ENCODE results near the gene WWOX.
"Not testable (repeated sequence)": the region's sequence is repeated elsewhere in the genome, so short reads cannot be mapped to it uniquely, and the experiment has no call there.

The WWOX gene

DNA sequence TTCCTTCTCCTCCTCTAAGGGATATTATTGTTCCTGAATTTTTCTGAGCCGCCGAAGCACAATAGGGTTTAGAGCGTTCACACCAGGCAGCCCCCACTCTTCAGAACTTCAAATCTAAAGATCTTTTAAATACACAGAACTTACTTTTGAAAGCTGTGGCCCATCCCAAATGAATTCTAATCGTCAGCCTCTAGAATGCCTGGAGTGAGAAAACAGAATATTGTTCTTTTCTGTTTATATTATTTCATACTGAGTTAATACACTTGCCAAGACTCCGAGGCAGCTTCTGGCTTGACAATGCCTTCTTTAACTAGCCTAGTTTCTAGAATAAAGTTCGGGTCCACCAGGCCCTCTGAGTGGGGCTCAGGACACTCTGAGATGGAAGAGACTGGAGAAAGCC lies 405.6 kb downstream of the WWOX start:
- no peak overlapping the region for H3K9ac ChIP-seq (ENCODE audit: insufficient read length, low read depth)
- H3K4me1 ChIP-seq (ENCODE audit: insufficient read depth, insufficient read length) = no peaks in the 10 kb centered on the region
- no peaks in the 10 kb centered on the region for H3K27me3 ChIP-seq (ENCODE audit: insufficient read depth, insufficient read length)
- H3K4me3 ChIP-seq (ENCODE audit: insufficient read length, low read depth) = no peak overlapping the region
- TF ChIP-seq ZNF274 (IDR thresholded peaks at IDR 0.05; ENCODE audit: low read depth, low read length) = no peak
- TF ChIP-seq SUZ12 (IDR thresholded peaks at IDR 0.05; ENCODE audit: extremely low read depth, insufficient read depth, insufficient read length) = no peak
- no peak for TF ChIP-seq YY1 (IDR thresholded peaks at IDR 0.05; ENCODE audit: insufficient read depth, insufficient read length)
- no peaks in the 10 kb centered on the region for H3K9me3 ChIP-seq (ENCODE audit: insufficient read depth, low read length)
- H3K36me3 ChIP-seq (ENCODE audit: insufficient read depth, insufficient read length, low read length) = no peaks in the 10 kb centered on the region
- no peak for DNase-seq (ENCODE audit: low read depth, low spot score)

GRCh38 chr16:78505544-78506366 lies 406.3 kb downstream of the WWOX start:
- no peak for DNase-seq (ENCODE audit: low read depth, low spot score)
- Histone ChIP-seq H3K27me3 (ENCODE audit: insufficient read depth, insufficient read length) (no peaks in the 10 kb centered on the region), H3K9ac (ENCODE audit: insufficient read length, low read depth) (no peak overlapping the region), H3K4me1 (ENCODE audit: insufficient read depth, insufficient read length) (no peaks in the 10 kb centered on the region), H3K9me3 (ENCODE audit: insufficient read depth, low read length) (no peaks in the 10 kb centered on the region), H3K36me3 (ENCODE audit: insufficient read depth, insufficient read length, low read length) (no peaks in the 10 kb centered on the region), H3K4me3 (ENCODE audit: insufficient read length, low read depth) (no peak overlapping the region)
- TF ChIP-seq YY1 (IDR thresholded peaks at IDR 0.05; ENCODE audit: insufficient read depth, insufficient read length) (no peak), SUZ12 (IDR thresholded peaks at IDR 0.05; ENCODE audit: extremely low read depth, insufficient read depth, insufficient read length) (no peak), ZNF274 (IDR thresholded peaks at IDR 0.05; ENCODE audit: low read depth, low read length) (no peak)

DNA sequence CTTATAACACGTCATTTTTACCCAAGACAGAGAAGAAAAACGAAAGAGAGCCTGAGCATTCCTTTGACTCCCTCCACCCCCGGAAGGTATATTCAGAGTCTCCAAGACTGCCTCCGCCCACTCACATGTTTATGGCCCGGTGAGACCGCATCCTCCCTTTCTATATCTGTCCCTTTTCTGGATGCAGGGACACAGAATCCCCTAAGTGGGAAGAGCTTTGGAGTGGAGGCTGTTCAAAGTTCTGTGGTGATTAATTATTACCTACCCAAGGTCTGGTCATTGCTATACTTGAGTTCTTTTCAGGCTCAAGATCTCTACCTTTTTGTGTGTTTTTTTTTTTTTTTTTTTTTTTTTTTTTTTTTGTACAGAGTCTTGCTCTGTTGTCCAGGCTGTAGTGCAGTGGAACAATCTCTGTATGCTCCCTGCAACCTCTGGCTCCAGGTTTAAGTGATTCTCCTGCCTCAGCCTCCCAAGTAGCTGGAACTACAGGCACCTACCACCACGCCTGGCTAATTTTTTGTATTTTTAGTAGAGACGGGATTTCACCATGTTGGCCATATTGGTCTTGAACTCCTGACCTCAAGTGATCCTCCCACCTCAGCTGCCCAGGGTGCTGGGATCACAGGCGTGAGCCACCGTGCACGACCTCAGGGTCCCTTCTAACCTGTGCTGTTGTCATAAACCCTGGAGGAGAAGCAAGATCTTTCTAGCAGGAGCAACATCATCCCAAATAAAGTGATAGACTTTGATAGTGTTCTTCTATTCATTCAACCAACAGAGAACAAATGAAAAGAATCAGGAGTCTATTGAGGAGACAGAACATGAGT lies 407.1 kb downstream of the WWOX start:
- no peak for DNase-seq (ENCODE audit: low read depth, low spot score)
- Histone ChIP-seq H3K9me3 (ENCODE audit: insufficient read depth, low read length) (no peaks in the 10 kb centered on the region), H3K4me1 (ENCODE audit: insufficient read depth, insufficient read length) (no peaks in the 10 kb centered on the region), H3K4me3 (ENCODE audit: insufficient read length, low read depth) (no peak overlapping the region), H3K27me3 (ENCODE audit: insufficient read depth, insufficient read length) (no peaks in the 10 kb centered on the region), H3K36me3 (ENCODE audit: insufficient read depth, insufficient read length, low read length) (no peaks in the 10 kb centered on the region), H3K9ac (ENCODE audit: insufficient read length, low read depth) (no peak overlapping the region)
- TF ChIP-seq ZNF274 (IDR thresholded peaks at IDR 0.05; ENCODE audit: low read depth, low read length) = no peak
- TF ChIP-seq SUZ12 (IDR thresholded peaks at IDR 0.05; ENCODE audit: extremely low read depth, insufficient read depth, insufficient read length) = no peak
- no peak for TF ChIP-seq YY1 (IDR thresholded peaks at IDR 0.05; ENCODE audit: insufficient read depth, insufficient read length)

- no peaks in the 10 kb centered on the region for H3K36me3 ChIP-seq (ENCODE audit: insufficient read depth, insufficient read length, low read length)
- no peak overlapping the region for H3K9ac ChIP-seq (ENCODE audit: insufficient read length, low read depth)
- no peak overlapping the region for H3K4me3 ChIP-seq (ENCODE audit: insufficient read length, low read depth)
- H3K4me1 ChIP-seq (ENCODE audit: insufficient read depth, insufficient read length) = no peaks in the 10 kb centered on the region
- no peak for TF ChIP-seq ZNF274 (IDR thresholded peaks at IDR 0.05; ENCODE audit: low read depth, low read length)
- no peak for TF ChIP-seq YY1 (IDR thresholded peaks at IDR 0.05; ENCODE audit: insufficient read depth, insufficient read length)
- TF ChIP-seq SUZ12 (IDR thresholded peaks at IDR 0.05; ENCODE audit: extremely low read depth, insufficient read depth, insufficient read length) = no peak
- H3K9me3 ChIP-seq (ENCODE audit: insufficient read depth, low read length) = no peaks in the 10 kb centered on the region
- DNase-seq (ENCODE audit: low read depth, low spot score) = no peak
- no peaks in the 10 kb centered on the region for H3K27me3 ChIP-seq (ENCODE audit: insufficient read depth, insufficient read length)
These were observed 408.1 kb downstream of the WWOX start for GRCh38 chr16:78507576-78507975.

- H3K4me3 ChIP-seq (ENCODE audit: insufficient read length, low read depth) = no peak overlapping the region
- H3K36me3 ChIP-seq (ENCODE audit: insufficient read depth, insufficient read length, low read length) = no peaks in the 10 kb centered on the region
- TF ChIP-seq SUZ12 (IDR thresholded peaks at IDR 0.05; ENCODE audit: extremely low read depth, insufficient read depth, insufficient read length) = no peak
- no peak for TF ChIP-seq ZNF274 (IDR thresholded peaks at IDR 0.05; ENCODE audit: low read depth, low read length)
- TF ChIP-seq YY1 (IDR thresholded peaks at IDR 0.05; ENCODE audit: insufficient read depth, insufficient read length) = no peak
- no peaks in the 10 kb centered on the region for H3K9me3 ChIP-seq (ENCODE audit: insufficient read depth, low read length)
- no peak for DNase-seq (ENCODE audit: low read depth, low spot score)
- no peaks in the 10 kb centered on the region for H3K27me3 ChIP-seq (ENCODE audit: insufficient read depth, insufficient read length)
- H3K4me1 ChIP-seq (ENCODE audit: insufficient read depth, insufficient read length) = no peaks in the 10 kb centered on the region
- no peak overlapping the region for H3K9ac ChIP-seq (ENCODE audit: insufficient read length, low read depth)
These were observed 410.5 kb downstream of the WWOX start for GRCh38 chr16:78509965-78510364.

DNA sequence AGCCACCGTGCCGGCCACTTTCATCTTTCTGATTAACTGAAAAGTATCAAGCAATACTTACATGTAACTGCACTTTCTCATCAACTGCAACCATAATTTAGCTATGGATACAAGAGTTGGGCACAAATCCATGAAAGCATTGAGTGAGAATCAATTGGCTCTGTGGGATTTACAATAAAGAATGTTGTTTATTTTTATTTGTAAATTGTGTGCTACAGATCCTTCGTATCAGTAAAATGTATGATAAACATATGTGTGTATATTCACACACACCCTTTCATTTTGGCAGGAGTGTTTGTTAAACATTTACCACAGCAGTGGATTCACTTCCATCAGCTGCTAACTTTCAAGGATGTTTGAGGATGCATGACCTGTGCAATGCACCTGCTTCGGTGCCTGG lies 411.0 kb downstream of the WWOX start:
- no peaks in the 10 kb centered on the region for H3K4me1 ChIP-seq (ENCODE audit: insufficient read depth, insufficient read length)
- TF ChIP-seq SUZ12 (IDR thresholded peaks at IDR 0.05; ENCODE audit: extremely low read depth, insufficient read depth, insufficient read length) = no peak
- TF ChIP-seq ZNF274 (IDR thresholded peaks at IDR 0.05; ENCODE audit: low read depth, low read length) = no peak
- TF ChIP-seq YY1 (IDR thresholded peaks at IDR 0.05; ENCODE audit: insufficient read depth, insufficient read length) = no peak
- no peaks in the 10 kb centered on the region for H3K9me3 ChIP-seq (ENCODE audit: insufficient read depth, low read length)
- H3K4me3 ChIP-seq (ENCODE audit: insufficient read length, low read depth) = no peak overlapping the region
- H3K27me3 ChIP-seq (ENCODE audit: insufficient read depth, insufficient read length) = no peaks in the 10 kb centered on the region
- H3K9ac ChIP-seq (ENCODE audit: insufficient read length, low read depth) = no peak overlapping the region
- no peaks in the 10 kb centered on the region for H3K36me3 ChIP-seq (ENCODE audit: insufficient read depth, insufficient read length, low read length)
- DNase-seq (ENCODE audit: low read depth, low spot score) = no peak

DNA sequence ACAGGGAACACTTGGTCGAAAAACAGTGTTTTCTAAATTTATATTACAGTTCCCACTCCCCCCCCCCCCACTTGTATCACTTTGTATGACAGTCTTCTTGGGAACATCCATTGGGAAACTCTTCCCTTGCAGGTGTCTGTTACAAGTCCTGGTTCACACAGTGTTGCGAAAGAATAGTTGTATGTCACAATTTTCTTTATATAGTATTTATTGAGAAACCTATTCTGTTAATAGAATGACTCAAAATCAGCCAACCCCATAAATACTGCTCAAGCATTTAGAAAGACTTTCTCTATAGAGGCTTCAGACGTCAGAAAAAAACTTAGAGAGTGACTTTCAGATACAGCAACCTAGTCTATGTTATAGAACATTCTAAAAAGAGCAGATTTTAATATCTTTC lies 414.4 kb downstream of the WWOX start:
- Histone ChIP-seq H3K27me3 (ENCODE audit: insufficient read depth, insufficient read length) (no peaks in the 10 kb centered on the region), H3K9me3 (ENCODE audit: insufficient read depth, low read length) (no peaks in the 10 kb centered on the region), H3K36me3 (ENCODE audit: insufficient read depth, insufficient read length, low read length) (no peaks in the 10 kb centered on the region), H3K4me3 (ENCODE audit: insufficient read length, low read depth) (no peak overlapping the region), H3K4me1 (ENCODE audit: insufficient read depth, insufficient read length) (no peaks in the 10 kb centered on the region), H3K9ac (ENCODE audit: insufficient read length, low read depth) (no peak overlapping the region)
- TF ChIP-seq YY1 (IDR thresholded peaks at IDR 0.05; ENCODE audit: insufficient read depth, insufficient read length) = no peak
- no peak for TF ChIP-seq ZNF274 (IDR thresholded peaks at IDR 0.05; ENCODE audit: low read depth, low read length)
- TF ChIP-seq SUZ12 (IDR thresholded peaks at IDR 0.05; ENCODE audit: extremely low read depth, insufficient read depth, insufficient read length) = no peak
- DNase-seq (ENCODE audit: low read depth, low spot score) = no peak

DNA sequence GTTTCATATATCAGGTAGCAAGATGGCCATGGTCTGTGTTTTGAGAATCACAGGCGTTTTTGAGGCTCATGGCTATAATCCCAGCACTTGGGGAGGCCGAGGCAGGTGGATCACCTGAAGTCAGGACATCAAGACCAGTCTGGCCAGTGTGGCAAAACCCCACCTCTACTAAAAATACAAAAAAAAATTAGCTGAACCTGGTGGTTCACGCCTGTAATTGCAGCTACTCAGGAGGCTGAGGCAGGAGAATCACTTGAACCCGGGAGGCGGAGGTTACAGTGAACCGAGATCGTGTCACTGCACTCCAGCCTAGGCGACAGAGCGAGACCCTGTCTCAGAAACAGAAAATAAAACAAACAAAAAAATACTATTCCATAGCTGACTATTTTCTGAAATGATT lies 415.4 kb downstream of the WWOX start:
- H3K9me3 ChIP-seq (ENCODE audit: insufficient read depth, low read length); H3K4me3 ChIP-seq (ENCODE audit: insufficient read length, low read depth); H3K27me3 ChIP-seq (ENCODE audit: insufficient read depth, insufficient read length); H3K4me1 ChIP-seq (ENCODE audit: insufficient read depth, insufficient read length); H3K9ac ChIP-seq (ENCODE audit: insufficient read length, low read depth); DNase-seq (ENCODE audit: low read depth, low spot score); H3K36me3 ChIP-seq (ENCODE audit: insufficient read depth, insufficient read length, low read length): not testable (repeated sequence)

All from NT2/D1 (cell line).